HG03342 (cell line): ENCODE measurements around the gene LAMB1.

Experiments used
- ATAC-seq: cut with Tn5 transposase; IDR thresholded peaks from one replicate; pipeline ENCODE4 v1.9.1; 2021; ENCODE audit warnings: mild to moderate bottlenecking, moderate library complexity; ENCODE audit not compliant: unreplicated experiment

The LAMB1 gene

DNA sequence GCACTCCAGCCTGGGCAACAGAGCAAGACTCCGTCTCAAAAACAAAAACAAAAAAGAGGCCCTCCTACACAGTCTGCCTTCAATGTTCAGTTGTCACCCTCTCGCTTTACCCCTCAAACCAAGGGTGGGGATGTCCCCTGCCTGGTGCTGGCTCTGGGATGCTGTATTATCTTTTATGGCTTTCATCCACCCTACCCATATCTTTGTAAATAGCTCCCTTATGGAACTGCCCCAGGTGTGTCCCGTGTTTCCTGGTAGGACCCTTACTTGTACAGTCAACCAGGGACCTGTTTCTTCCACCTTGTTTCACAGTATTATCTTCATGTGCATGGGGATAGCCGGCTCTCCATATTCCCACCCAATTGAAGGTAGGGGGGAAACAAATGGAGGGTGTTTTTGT, 15.7 kb upstream of the LAMB1 start:
- ATAC-seq: no peak

DNA sequence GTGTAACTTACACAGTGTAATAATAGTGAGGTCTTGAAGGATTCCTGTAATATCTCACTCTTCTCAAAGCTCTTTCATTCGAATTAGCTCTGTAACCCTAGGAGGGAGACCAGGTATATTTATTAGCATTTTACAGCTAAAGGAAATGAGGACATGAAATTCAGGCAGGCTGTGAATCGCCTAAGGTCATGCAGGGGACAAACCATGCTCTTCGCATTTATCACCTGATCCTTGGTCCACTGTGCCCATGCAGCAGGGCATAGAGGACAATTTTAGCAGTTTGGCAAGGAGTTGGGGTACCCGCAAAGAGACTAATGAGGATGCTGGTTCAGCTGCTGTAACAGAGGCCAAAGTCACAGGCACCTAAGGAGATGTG, 14.8 kb upstream of the LAMB1 start:
- no peak for ATAC-seq

DNA sequence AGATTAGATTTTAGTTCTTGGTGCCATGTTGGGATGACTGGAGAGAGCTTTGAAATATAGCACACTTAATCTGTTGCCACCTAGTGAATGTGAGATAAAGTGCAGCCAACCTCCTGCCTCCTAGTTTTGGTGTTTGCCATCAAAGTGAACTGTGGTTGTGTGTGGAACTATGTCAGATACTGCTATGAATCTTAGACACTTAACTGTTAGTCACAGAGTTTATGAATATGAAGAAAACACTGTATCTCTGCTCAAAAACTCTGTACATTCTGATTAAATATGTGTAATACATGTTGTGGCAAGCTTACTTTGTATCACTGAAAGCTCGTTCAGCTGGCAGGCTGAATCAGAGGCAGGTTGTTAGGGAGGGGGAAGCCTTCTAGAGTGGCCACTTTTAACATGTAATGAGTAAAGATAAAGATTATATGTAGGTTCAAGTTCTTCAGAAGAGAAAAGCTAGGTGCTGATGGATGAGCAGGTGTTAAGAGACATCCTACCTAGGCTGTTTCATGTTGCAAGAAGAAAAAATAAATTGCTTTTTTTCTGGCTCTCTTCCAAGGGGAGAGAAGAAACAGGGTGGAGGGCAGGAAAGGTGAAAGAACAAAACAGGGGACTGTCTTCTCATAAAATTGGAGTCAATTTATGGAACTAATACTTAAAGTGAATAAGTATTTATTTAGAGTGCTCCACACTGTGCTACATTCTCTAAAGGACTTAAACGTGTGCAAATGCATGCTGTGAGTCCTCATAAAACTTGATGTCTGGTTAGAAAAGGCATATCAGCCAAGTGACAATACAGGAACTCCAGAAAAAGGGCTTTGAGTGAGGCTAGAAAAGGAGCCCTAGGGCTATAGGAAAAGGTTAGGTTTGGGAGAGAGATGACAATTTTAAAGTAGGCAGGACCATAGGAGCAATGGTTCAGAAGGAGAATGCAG, 14.1 kb upstream of the LAMB1 start:
- peak; percentile 49 for ATAC-seq

DNA sequence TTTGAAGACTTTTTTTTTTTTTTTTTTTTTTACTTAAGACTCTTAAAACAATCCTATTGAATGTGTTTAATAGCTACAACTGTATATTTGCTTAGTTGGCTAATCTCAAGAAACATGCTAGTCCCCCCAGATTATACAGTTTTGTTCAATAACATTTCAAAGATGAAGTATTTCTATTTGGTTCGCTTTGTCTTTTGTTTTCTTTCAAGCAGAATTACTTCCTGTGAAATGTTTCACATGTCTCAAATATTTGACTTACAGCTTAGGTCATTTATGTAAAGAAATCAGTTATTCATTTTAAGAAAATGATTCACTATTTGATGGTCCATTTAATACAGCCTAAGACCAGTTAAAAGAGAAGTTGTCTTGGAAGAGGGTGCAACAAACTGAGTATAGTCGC, 12.8 kb upstream of the LAMB1 start:
- no peak for ATAC-seq

DNA sequence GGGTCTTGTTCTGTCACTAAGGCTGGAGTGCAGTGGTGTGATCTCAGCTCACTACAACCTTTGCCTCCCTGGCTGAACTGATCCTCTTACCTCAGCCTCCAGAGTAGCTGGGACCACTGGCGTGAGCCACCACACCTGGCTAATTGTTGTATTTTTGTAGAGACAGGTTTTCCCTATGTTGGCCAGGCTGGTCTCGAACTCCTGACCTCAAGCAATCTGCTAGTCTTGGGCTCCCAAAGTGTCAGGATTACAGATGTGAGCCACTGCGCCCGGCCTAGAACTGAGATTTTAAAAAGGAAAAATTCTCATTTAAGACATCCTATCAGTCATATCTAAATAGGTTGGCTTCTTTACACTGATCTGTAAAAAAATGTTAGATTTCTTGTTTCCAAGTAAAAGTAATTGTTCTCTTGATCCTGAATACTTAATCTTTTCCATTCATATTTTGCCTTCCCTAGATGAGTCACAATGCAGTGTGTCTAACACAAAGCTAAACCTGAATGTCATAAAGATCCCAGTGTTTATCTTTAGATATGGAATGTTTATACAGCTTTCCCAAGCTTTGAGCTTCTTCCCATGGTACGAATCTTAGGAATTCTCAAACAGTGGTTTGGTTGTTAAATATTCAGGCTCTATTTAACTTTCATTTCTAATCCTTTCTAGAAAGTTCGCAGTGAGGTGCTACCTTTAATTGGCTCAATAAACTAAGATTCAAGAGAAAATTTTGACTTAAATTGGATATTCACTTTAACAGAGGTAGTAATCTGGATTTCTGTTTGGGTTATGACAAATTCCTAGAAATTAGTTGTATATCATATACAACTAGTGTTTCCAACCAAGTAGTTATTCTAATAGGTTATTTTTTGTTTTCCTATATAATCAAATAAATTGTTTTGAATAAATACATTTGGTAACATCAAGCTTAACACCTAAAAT, 12.1 kb upstream of the LAMB1 start:
- no peak for ATAC-seq

DNA sequence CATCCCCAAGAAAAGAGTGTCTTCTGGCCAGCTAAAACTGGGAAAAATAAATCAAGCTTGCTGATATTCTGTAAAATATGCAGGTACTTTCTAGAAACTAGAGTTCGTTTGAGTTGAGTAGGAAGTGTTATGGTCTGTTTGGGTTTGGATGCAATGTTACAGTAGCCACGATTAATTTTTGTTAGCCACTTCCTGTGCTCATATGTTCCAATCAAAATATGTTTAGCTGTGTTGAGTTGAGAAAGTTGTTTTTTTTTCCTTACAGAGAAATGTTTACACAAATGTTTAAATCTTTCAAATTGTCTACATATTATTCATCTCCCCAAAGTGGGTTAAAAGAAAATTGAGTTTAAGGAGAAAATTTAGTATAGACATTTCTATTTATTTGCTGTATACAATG, 11.3 kb upstream of the LAMB1 start:
- ATAC-seq: no peak

DNA sequence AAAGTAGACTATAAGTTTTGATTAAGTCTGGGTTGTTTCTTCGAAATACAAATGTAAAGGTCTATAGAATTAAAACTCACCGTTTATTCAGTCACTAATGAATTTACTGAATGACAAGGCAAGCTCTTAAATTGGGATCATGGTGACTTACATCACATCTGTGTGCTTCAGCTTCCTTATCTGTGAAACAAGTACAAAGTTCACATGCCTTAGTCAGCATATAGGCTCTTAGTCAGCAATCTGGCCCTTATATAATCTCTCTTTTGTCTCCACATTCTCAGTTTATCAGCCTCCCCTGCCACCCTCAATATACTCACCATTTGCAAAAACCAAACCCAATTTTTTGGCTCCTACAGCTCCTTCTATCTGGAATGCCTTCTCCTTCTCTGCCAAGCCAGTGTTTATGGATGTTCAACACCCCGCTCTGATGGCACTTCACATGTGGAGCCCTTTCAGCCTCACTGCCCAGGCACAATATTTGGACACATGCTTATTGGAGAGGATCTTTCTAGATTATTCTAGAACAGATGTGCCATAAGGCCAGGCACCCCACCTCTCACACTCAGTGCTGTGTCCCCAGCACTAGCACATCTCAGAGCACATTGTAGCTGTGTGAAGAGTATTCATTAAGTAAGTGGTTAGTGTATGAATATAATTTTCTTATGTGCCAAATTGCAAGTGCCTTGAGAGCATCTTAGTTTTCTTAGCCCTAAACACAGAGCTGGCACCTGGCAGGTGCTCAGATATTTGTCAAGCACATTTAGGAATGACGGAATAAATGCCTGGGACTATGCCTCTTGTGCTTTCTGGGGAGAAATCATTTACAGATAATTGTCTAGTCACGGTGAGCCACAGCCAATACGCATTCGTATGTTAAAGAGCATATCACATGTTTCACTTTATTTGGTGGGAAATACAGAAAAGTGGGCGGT, 9.8 kb upstream of the LAMB1 start:
- no peak for ATAC-seq

DNA sequence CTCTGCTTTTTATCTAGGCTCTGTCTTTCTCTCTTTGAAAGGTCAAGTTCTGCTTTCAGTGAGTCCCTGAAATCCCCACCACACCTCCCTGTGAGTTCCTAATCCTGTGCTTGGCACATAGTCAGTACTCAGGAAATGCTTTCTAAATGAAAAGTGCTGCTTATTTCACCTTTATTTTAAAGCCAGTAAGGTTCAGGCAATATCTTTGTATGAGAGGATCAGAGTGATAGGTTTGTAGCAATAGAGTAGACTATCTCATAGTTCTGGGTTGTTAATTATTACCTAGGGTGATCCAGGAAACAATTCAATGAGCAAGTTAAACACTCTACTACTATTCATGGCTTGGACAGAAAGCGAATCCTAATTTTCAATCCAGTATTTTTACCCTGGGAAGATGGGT, 7.4 kb upstream of the LAMB1 start:
- peak; percentile 58 for ATAC-seq

DNA sequence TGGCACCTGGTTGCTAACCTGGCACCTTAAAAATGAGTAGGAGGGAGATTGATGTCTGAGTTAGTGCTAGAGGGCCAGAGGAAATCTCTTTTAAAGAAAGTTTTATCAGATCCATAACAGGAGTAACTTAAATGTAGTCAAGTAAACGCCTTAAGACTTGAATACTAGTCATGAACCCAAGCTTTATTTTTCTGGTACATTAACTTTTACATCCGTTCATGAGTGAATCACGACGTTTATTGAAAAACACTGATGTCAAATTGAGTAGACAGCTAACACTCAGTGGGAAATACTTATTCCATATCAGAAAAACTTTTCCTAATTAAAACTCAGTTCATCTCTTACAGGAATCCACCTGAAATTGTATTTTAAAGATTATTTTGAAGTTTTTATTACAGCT, 6.9 kb upstream of the LAMB1 start:
- no peak for ATAC-seq

DNA sequence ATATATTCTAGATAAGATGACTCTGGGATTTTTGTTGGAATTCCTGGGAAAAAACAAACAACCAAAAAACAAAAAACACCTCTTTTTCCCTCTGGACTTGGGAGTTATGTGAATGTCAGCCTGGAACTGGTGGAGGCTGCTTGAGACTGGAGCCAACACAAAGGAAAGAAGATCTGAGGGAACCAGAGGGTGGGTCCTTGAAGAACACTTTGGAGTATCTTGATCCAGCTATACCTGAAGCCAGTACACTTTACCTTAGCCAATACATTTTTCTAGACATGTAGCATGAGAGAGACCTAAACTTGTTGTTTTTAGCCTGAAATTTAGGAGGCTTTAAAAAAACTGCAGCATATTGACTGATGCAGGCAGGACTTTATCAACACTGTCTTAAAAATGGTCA, 5.9 kb upstream of the LAMB1 start:
- ATAC-seq: no peak

DNA sequence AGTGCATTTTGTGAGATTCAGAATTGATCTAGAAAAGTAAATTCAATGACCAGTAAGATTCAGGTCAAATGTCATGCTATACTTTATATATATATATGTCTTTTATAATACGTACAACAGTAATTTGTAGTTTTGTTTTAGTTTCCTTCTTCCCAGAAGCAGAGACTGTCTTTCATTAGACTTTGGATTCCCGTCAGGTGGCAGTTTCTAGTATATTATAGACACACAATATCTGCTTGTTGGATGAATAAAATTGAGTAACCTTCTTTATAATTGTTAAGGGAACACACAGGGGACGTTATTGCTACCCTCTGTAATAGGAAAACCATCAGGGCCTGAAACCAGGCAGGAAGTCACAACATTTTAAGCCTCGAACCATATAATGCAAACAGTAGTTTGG, 5.3 kb upstream of the LAMB1 start:
- no peak for ATAC-seq

DNA sequence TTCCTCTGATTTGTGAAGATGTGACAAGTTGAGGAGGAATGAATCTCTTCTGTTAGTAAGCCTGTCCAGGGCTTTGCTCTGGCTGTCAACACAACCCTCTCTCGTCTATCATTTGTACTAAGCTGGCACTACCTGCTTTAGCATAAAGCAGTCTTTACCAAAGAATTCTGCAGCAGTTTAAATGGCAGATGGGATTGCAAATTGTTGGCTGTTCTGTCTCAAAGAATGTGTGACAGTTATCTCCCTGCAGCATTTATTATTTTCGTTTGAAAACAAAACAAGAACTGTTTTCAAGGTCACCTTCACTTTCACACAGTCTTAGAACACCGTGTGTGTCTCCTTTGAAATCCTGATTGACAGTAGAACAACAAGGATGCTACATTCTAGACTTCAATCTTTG, 4.8 kb upstream of the LAMB1 start:
- no peak for ATAC-seq

DNA sequence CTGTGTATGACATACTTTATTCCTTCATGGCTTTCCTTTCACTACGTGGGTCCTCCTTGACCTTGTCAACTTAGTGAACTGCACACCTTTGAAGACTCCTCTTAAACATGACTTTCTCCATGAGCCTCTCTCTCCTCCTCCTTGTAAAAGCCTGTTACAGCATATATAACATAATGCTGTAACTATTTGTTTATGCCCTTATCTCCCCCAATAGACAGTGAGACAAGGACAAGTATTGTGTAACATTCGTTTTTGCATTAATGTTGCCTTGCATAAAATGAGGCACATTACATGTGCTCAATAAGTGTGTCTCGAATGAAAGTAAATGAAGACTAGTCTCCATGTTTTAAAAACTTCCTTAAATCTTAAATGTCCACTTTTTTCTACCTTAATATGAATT, 4.3 kb upstream of the LAMB1 start:
- ATAC-seq: no peak

DNA sequence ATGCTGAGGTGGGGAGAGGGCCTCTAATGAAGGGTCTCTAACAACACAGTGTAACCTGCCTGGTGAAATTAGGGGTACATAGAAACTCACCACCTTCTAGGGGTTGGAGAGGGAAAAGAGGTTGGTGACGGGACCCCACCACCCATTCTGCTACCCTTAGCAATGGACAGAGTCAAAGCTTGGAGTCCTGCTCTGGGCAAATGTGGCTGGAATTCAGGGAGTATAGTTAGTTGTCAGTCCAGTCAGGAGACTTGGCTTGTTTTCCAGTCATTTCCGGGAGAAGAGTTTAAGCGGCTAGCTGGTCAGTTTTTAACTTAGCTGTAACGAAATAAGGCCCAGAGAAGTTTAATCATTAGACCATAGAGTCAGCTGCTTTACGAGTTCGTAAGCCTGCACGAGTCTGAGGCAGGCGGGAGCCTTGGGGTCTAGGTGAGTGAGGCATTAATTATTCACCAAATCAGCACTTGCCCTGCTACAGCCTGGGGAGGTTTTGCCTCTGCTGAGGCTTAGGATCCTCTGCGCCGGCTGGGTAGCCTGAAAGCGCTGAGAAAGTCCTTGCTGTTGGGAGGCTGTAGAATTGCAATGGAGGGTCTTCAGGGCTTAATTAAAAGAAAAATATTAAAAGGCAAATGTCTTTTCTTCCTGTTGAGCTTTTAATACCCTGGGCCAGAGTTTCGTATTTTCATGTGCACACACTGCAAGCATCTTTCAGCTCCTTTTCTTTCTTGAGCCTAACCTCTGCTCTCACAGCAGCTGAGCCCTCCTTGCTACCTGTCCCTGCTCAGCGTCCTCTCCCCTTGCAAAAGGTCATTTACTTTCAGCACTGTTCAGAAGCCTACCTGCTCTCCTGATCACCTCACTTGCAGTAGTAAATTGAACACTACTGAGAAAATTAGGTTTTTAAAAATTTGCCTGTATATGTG, 1.5 kb upstream of the LAMB1 start:
- no peak for ATAC-seq

DNA sequence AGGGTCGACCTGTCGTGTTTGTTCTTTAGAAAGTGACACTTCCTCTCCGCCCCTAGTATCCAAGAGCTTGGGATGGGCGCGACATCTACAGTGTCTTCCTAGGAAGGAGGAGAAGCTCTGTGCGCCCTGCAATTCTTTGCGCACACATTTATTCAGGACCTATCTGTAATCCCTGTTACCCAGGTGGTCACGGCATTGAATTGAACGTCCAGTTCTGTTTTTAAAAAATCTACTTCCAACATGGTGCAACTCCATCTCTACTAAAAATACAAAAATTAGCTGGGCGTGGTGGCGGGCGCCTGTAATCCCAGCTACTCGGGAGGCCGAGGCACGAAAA, 606 bp upstream of the LAMB1 start:
- no peak for ATAC-seq

DNA sequence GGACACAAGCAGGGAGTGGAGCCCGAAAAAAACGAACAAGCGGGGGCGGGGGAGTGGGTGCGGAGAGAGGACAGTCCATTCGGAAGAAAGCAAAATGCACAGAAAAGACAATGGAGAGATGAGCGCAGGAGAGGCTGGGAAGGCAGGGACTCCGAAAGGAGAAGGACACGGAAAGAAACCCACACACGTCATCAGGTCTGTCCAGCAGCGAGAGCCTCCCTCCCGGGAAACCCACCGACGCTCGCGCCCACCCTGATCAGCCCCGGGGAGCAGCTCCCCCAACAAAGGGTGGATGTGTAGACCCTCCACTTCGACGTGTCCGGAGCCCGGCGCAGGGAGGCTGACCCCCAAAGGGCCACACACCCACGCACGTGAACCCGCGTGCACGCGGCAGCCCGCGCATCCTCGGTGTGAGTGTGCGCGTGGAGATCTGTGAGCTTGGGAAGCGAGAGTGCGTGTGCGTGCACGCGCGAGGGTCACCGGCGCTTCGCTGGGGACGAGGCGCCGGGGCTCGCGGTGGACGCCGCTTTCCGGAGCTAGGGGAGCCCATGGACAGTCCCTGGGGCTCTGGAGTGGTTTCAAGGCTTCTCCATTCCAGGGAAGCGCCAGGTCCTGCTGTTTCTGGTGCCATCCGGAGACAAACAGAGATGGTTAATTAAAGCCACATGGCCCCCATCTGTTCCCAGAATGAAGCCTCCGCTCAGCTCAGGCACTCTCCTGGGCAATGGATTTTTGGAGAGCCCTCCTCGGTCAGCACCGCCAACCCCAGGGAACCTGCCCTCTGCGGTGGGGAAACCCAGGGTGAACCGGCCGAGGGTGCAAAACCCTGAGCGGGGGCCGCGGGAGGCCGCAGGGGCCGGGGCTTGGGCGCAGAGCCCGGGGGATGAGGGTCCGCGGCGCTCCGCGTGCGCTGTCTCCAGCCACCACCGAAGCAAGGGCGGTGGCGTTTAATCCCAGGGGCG, 916 bp downstream of the LAMB1 start:
- ATAC-seq: no peak

DNA sequence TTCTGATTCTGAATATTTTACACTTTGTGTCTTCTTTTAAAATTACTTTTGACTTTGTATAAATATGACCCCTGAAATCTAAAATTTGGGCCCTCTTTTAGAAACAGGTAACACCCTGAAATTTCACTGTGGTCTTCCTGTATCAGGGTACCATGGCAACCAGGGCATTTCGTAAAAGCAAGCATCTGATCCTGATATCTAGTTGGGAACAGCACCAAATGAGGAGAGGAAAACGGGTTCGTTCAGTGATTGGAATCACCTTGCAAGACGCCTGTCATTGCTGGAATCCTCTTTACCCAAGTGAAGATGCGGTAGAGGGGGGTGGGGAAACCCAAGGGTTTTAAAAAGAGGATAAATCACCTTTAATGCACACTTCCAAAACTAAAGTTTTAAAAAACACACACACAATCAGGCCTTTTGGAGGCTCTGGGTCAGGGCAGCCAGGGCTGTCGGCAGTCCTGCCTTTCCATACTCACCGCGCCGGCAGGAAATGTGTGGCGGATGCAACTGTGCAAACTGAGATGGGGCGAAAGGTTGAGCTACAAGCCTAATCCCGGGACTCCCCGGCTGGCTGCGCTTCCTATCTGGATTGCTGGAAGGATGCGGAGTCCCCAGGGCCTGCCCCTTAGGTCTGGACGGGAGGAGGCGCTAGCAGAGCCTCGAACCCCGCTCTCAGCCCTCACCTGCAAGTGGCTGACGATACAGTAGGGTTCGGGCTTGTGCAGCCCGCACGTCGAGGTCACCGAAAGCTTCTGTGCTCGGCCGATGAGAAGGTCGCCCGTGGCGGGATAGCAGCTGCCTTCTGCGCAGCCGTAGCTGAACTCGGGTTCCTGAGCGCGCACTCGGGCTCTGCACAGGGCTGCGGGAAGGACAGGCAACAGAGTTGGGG, 1.8 kb downstream of the LAMB1 start:
- no peak for ATAC-seq
